ENCODE measurements around the gene TSPEAR.

Gene TSPEAR

DNA sequence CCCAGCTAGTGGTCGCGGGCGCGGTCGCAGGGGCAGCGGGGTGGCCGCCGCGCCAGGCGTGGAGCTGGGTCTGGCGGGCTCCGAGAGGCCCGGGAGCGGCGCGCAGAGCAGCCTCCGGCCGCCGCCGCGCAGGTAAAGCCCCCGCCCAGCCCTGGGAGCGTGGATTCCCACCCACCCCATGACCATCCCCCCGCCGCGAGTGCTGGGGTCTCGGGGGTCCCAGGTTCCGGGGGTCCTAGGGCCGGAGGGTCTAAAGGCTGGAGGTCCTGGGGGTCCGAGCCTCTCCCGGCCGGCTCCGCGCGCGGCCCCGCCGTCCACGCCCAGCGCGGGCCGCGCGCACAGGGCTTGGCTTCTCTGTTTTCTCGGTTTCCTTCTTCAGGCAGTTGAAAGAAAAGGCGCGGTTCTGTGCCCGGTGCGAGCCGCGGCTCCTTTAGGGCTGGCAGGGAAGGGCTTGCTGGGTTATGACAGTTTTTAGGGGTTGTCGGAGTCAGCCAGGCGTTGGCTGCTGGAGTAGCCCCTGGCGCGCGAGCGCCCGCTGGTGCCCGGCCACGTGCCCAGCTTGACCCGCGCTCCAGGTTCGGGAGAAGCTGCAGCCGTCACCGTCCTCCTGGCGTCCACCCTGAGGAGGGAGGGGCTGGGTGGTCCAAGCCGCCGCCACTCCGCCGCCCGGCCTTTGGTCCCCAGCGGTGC lies 255.7 kb downstream of the TSPEAR start:
- Histone ChIP-seq H3K9ac (ENCODE audit: low read length in 2 of 2) (peak overlapping the region; percentile 58 to 69), H3K27ac (ENCODE audit: low read length) (peak overlapping the region; percentile 58), H3K4me1 (ENCODE audit: control insufficient read depth, insufficient read depth, low read length) (peaks cover 30% of the 10 kb centered on the region), H3K27me3 (ENCODE audit: control insufficient read depth in 1 of 2, insufficient read depth in 2 of 2, low read length in 2 of 2) (no peaks in the 10 kb centered on the region), H3K4me3 (ENCODE audit: low read length in 2 of 2) (peak overlapping the region; percentile 74 to 76), H3K36me3 (ENCODE audit: control insufficient read depth in 2 of 2, insufficient read depth in 2 of 2, low read length in 2 of 2) (peaks cover 0 to 8% of the 10 kb centered on the region in 2 donors), H3K9me3 (ENCODE audit: control insufficient read depth in 2 of 2, low read length in 2 of 2) (peaks cover 3% of the 10 kb centered on the region in 2 donors)

DNA sequence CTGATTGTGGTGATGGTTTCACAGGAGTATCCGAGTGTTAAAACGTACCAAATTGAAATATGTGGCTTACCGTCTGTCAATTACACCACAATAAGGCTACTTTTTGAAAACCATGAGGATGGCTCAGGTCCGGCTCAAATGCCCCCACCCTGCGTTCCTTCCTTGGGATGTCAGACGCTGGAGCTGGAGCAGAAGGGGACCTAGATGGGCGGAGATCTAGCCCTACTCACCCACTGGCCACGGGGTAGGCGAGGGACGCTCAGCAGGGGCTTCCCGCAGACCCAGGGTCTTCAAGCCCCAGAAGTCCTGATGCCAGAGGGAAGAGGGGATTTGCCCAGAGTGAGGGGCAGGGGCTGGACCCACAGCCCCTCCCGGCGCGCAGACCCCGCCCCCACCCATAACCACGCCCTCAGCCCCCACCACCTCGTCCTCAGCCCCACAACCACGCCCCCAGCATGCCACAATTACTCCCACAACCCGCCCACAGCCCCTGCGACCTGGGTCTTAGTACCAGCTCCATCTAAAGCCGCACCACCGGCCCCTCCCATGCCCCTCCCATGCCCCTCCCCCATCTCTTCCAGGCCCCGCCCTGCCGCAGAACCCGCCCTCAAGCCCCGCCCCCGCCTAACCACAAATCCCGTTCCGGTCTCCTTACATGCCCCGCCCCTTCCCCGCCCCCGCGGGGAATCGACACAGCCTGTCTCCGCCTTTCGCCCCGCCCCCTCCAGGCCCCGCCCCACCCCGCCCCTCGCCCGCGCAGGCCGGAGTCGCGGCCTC lies 256.4 kb downstream of the TSPEAR start, which contains the start of gene LRRC3:
TSS of gene LRRC3 (plus strand) at position 764 of the 777 bp plus-strand sequence. CDS start 1,135 bp downstream, outside the sequence.
- peak within 1 kb of the TSS; percentile 58 to 69 for H3K9ac ChIP-seq (ENCODE audit: low read length in 2 of 2)
- no peaks in the 10 kb centered on the region for H3K27me3 ChIP-seq (ENCODE audit: control insufficient read depth in 1 of 2, insufficient read depth in 2 of 2, low read length in 2 of 2)
- peaks cover 34% of the 10 kb centered on the region for H3K4me1 ChIP-seq (ENCODE audit: control insufficient read depth, insufficient read depth, low read length)
- H3K9me3 ChIP-seq (ENCODE audit: control insufficient read depth in 2 of 2, low read length in 2 of 2): peaks cover 3% of the 10 kb centered on the region in 2 donors
- H3K27ac ChIP-seq (ENCODE audit: low read length): peak within 1 kb of the TSS; percentile 58
- peaks cover 0 to 8% of the 10 kb centered on the region in 2 donors for H3K36me3 ChIP-seq (ENCODE audit: control insufficient read depth in 2 of 2, insufficient read depth in 2 of 2, low read length in 2 of 2)
- peak within 1 kb of the TSS; percentile 74 to 76 for H3K4me3 ChIP-seq (ENCODE audit: low read length in 2 of 2)

DNA sequence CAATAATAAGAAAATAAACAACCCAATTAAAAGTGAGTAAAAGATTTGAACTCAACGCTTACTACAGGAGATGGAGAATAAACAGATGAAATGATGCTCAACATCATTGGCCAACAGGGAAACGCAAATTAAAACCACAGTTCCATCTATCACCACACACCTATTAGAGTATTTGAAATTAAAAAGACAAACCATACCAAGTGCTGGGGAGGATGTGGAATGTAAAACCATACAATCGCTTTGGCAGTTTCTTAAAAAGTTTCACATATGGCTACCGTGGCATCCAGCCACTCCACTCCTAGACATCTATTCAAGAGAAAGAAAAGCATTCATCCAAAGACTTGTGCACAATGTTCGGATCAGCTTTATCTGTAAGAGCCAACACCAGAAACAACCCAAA lies 257.3 kb downstream of the TSPEAR start:
- H3K27me3 ChIP-seq (ENCODE audit: control insufficient read depth in 1 of 2, insufficient read depth in 2 of 2, low read length in 2 of 2): no peaks in the 10 kb centered on the region
- peaks cover 3% of the 10 kb centered on the region in 2 donors for H3K9me3 ChIP-seq (ENCODE audit: control insufficient read depth in 2 of 2, low read length in 2 of 2)
- no peak overlapping the region for H3K27ac ChIP-seq (ENCODE audit: low read length)
- peaks cover 39% of the 10 kb centered on the region for H3K4me1 ChIP-seq (ENCODE audit: control insufficient read depth, insufficient read depth, low read length)
- no peak overlapping the region for H3K4me3 ChIP-seq (ENCODE audit: low read length in 2 of 2)
- H3K36me3 ChIP-seq (ENCODE audit: control insufficient read depth in 2 of 2, insufficient read depth in 2 of 2, low read length in 2 of 2): peaks cover 0 to 8% of the 10 kb centered on the region in 2 donors
- no peak overlapping the region for H3K9ac ChIP-seq (ENCODE audit: low read length in 2 of 2)

DNA sequence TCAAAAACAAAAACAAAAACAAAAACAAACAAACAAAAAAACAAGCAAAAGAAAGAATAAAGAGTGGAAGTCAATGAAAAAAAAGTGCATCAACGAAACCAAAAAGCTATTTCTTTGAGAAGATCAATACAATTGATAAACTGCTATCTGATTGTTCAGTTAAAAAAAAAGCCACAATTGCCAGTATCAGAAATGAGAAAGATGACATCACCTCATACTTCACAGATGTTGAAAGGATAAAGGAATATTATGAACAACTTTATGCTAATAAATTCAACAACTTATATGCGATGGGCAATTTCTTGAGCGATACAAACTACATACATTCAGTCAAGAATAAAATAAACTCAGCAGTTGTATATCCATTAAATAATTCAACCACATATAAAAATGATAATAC lies 258.3 kb downstream of the TSPEAR start:
- H3K27me3 ChIP-seq (ENCODE audit: control insufficient read depth in 1 of 2, insufficient read depth in 2 of 2, low read length in 2 of 2): no peaks in the 10 kb centered on the region
- H3K27ac ChIP-seq (ENCODE audit: low read length): no peak overlapping the region
- peaks cover 46% of the 10 kb centered on the region for H3K4me1 ChIP-seq (ENCODE audit: control insufficient read depth, insufficient read depth, low read length)

DNA sequence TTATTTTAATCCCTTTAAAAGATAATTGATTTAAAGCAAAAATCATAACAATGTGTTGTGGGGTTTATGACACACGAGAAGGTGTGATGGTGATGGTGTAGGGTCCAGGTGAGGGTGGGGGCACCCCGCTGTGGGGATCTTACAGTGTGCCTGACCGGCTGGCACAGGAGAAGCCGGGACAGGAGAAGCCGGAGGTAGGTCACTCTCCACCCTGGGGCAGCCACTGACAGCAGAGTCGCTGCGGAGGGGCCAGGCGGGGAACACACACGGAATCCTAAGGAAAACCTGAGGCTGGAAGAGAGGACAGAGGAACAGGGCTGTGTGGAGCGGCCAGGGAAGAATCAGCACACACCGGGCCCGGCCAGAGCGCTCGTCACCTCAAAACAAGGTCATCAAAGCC lies 260.4 kb downstream of the TSPEAR start:
- no peaks in the 10 kb centered on the region for H3K27me3 ChIP-seq (ENCODE audit: control insufficient read depth in 1 of 2, insufficient read depth in 2 of 2, low read length in 2 of 2)
- H3K36me3 ChIP-seq (ENCODE audit: control insufficient read depth in 2 of 2, insufficient read depth in 2 of 2, low read length in 2 of 2): no peaks in the 10 kb centered on the region
- no peak overlapping the region for H3K27ac ChIP-seq (ENCODE audit: low read length)
- peaks cover 3% of the 10 kb centered on the region in 2 donors for H3K9me3 ChIP-seq (ENCODE audit: control insufficient read depth in 2 of 2, low read length in 2 of 2)
- no peak overlapping the region for H3K4me3 ChIP-seq (ENCODE audit: low read length in 2 of 2)
- peaks cover 26% of the 10 kb centered on the region for H3K4me1 ChIP-seq (ENCODE audit: control insufficient read depth, insufficient read depth, low read length)
- H3K9ac ChIP-seq (ENCODE audit: low read length in 2 of 2): no peak overlapping the region

More for the DNA sequence above, 258.3 kb downstream of the TSPEAR start:
- no peak overlapping the region for H3K9ac ChIP-seq (ENCODE audit: low read length in 2 of 2)
- peaks cover 3% of the 10 kb centered on the region in 2 donors for H3K9me3 ChIP-seq (ENCODE audit: control insufficient read depth in 2 of 2, low read length in 2 of 2)
- H3K36me3 ChIP-seq (ENCODE audit: control insufficient read depth in 2 of 2, insufficient read depth in 2 of 2, low read length in 2 of 2): peaks cover 0 to 8% of the 10 kb centered on the region in 2 donors
- H3K4me3 ChIP-seq (ENCODE audit: low read length in 2 of 2): no peak overlapping the region

DNA sequence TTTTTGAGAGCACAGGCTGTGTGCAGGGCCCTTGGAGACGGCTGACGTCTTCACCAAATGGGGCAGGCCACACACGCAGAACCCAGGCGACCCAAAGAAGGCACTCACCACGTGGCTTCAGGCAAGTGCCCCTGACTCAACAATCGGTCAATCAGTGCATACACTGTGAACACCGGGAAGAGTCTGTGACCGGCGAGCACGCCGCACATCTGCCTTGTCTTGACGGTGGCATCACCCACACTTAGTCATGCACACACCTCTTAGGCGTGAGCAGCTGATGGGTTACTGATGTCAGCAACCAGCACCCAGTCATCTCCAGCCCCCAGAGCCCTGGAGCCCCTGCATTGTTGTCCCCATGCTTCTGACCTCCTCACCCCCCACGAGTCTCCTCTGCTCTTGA lies 261.0 kb downstream of the TSPEAR start:
- Histone ChIP-seq H3K9me3 (ENCODE audit: control insufficient read depth in 2 of 2, low read length in 2 of 2) (peaks cover 3% of the 10 kb centered on the region in 2 donors), H3K4me1 (ENCODE audit: control insufficient read depth, insufficient read depth, low read length) (peaks cover 23% of the 10 kb centered on the region), H3K36me3 (ENCODE audit: control insufficient read depth in 2 of 2, insufficient read depth in 2 of 2, low read length in 2 of 2) (no peaks in the 10 kb centered on the region), H3K27me3 (ENCODE audit: control insufficient read depth in 1 of 2, insufficient read depth in 2 of 2, low read length in 2 of 2) (no peaks in the 10 kb centered on the region), H3K27ac (ENCODE audit: low read length) (no peak overlapping the region), H3K9ac (ENCODE audit: low read length in 2 of 2) (no peak overlapping the region), H3K4me3 (ENCODE audit: low read length in 2 of 2) (no peak overlapping the region)

DNA sequence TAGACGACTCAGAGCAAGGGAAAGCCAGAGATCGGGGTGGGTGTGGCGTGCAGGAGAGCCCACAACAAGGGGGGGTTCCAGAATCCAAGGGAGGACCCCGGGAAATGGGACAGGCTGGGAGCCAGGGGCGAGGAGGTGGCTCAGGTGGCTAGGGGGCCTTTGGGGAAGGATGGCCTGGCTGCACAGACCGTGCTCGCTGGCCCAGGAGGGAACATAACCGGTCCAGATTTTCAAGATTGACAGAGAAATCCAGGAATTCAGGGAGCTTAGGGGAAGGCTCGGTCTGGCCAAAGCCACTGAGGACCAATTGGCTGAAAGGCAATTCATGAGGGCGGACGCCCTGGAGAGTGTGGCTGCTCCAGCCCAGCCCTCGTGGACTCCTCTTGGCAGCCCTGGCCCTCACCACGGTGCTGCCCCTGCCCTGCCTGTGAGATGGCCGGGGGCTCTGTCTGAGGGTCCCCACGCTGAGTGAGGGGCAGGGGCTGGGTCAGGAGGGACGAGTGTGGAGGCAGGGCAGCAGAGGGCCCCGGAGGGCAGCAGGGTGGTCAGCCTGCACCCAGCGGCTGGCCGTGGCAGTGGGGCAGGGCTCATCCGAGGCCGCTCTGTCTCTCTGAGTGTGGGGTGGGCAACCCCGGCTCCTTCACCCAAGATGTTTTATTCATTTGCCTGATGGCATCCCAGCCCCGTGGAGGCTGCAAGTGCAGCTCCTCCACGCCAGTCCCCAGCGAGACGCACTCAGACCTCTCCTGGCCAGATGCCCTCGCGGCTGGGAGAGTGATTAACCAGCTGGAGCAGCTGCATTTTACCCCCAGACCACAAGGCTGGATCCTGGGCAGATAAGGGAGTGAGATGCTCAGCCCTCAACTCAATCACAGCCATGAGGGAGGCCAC lies 261.7 kb downstream of the TSPEAR start:
- Histone ChIP-seq H3K9ac (ENCODE audit: low read length in 2 of 2) (no peak overlapping the region), H3K9me3 (ENCODE audit: control insufficient read depth in 2 of 2, low read length in 2 of 2) (peaks cover 3% of the 10 kb centered on the region in 2 donors), H3K4me1 (ENCODE audit: control insufficient read depth, insufficient read depth, low read length) (peaks cover 23% of the 10 kb centered on the region), H3K27ac (ENCODE audit: low read length) (no peak overlapping the region), H3K27me3 (ENCODE audit: control insufficient read depth in 1 of 2, insufficient read depth in 2 of 2, low read length in 2 of 2) (no peaks in the 10 kb centered on the region), H3K36me3 (ENCODE audit: control insufficient read depth in 2 of 2, insufficient read depth in 2 of 2, low read length in 2 of 2) (no peaks in the 10 kb centered on the region), H3K4me3 (ENCODE audit: low read length in 2 of 2) (no peak overlapping the region)

DNA sequence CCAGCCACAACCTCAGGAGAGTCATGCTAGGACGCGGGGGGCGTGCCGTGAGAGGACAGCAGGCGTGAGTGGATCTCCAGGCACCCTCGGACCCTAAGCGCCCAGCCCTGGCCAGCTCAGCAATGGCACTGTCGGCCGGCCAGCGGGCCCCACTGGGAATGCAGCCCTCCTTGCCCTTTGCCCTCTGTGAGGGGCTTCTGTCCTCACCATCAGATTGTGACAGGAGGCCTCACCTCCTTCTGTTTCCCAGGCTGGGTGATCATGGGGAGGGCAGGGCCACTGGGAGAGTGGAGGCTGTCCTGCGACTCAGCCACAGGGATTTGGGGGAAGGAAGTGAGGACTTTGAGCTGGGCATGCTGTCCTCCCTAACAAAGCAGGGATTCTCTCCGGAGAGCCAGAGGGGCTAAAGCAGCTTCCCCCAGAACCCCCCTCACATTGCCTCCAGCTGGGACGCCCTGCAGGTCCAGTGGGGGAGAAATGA lies 262.7 kb downstream of the TSPEAR start:
- H3K9me3 ChIP-seq (ENCODE audit: control insufficient read depth in 2 of 2, low read length in 2 of 2): no peaks in the 10 kb centered on the region
- H3K9ac ChIP-seq (ENCODE audit: low read length in 2 of 2): no peak overlapping the region
- H3K27me3 ChIP-seq (ENCODE audit: control insufficient read depth in 1 of 2, insufficient read depth in 2 of 2, low read length in 2 of 2): no peaks in the 10 kb centered on the region
- H3K27ac ChIP-seq (ENCODE audit: low read length): peak overlapping the region; percentile 55
- H3K36me3 ChIP-seq (ENCODE audit: control insufficient read depth in 2 of 2, insufficient read depth in 2 of 2, low read length in 2 of 2): no peaks in the 10 kb centered on the region
- H3K4me3 ChIP-seq (ENCODE audit: low read length in 2 of 2): no peak overlapping the region
- peaks cover 23% of the 10 kb centered on the region for H3K4me1 ChIP-seq (ENCODE audit: control insufficient read depth, insufficient read depth, low read length)

All from stomach smooth muscle (tissue), 2 donors.